C1 segment of cervical spinal cord (tissue), 14 donors: ENCODE data around the gene BANF1.

ENCODE experiments used
- DNase-seq, 14 donors: peaks; one replicate each; lab custom pipeline; 2025; lab: John Stamatoyannopoulos, UW

The BANF1 gene

GRCh38 chr11:66001942-66002647 lies at the start of gene BANF1, which contains the start of gene EIF1AD:
Gene BANF1, plus strand, starts transcription at chr11:66002503. Its CDS starts 748 bp downstream, at chr11:66003251.
Gene EIF1AD, minus strand, starts transcription at chr11:66002157. Its CDS starts 1,768 bp downstream, at chr11:66000389.
- DNase-seq = peak; percentile 81 to 100 (median 99)

GRCh38 chr11:65953471-65953870 lies 48.8 kb upstream of the BANF1 start:
- no peak for DNase-seq

GRCh38 chr11:65954771-65955170 lies 47.5 kb upstream of the BANF1 start:
- no peak for DNase-seq

- DNase-seq = no peak
Measured at GRCh38 chr11:65958291-65958690, 44.0 kb upstream of the BANF1 start.

GRCh38 chr11:65958774-65959420 lies 43.4 kb upstream of the BANF1 start:
- no peak for DNase-seq

- DNase-seq = no peak
Measured at GRCh38 chr11:65960824-65961266, 41.5 kb upstream of the BANF1 start.

- peak; percentile 85 to 98 (median 96) for DNase-seq
Measured at GRCh38 chr11:65961267-65962140, 40.8 kb upstream of the BANF1 start, which contains the start of gene SART1. Gene SART1, plus strand, starts transcription at chr11:65961734. Its CDS starts 47 bp downstream, at chr11:65961781.

- no peak for DNase-seq
Measured at GRCh38 chr11:65962141-65962564, 40.1 kb upstream of the BANF1 start.

- no peak for DNase-seq
Measured at GRCh38 chr11:65964906-65965305, 37.4 kb upstream of the BANF1 start.

GRCh38 chr11:65965986-65966762 lies 36.1 kb upstream of the BANF1 start:
- DNase-seq = no peak

- no peak for DNase-seq
Measured at GRCh38 chr11:65967329-65967934, 34.9 kb upstream of the BANF1 start.

- DNase-seq = no peak
Measured at GRCh38 chr11:65968600-65969482, 33.5 kb upstream of the BANF1 start.

GRCh38 chr11:65972116-65972515 lies 30.2 kb upstream of the BANF1 start:
- no peak for DNase-seq

GRCh38 chr11:65973439-65974110 lies 28.7 kb upstream of the BANF1 start:
- no peak for DNase-seq

- no peak for DNase-seq
Measured at GRCh38 chr11:65975771-65976170, 26.5 kb upstream of the BANF1 start.

- no peak for DNase-seq
Measured at GRCh38 chr11:65976216-65977176, 25.8 kb upstream of the BANF1 start.

- DNase-seq = no peak
Measured at GRCh38 chr11:65977621-65978390, 24.5 kb upstream of the BANF1 start.
